ENCODE measurements around the gene TYSND1.
"Not testable (repeated sequence)": the region's sequence is repeated elsewhere in the genome, so short reads cannot be mapped to it uniquely, and the experiment has no call there.

The TYSND1 gene

GRCh38 chr10:70115948-70116682 is 30.4 kb downstream of the TYSND1 start:
- Histone ChIP-seq H3K27ac (ENCODE audit: insufficient read depth, low read length, poor library complexity, severe bottlenecking) (no peak overlapping the region), H3K4me1 (ENCODE audit: control insufficient read depth, insufficient read depth, low read length, poor library complexity, severe bottlenecking) (peaks cover 6% of the 10 kb centered on the region), H3K4me3 (ENCODE audit: insufficient read depth, low read depth, low read length, poor library complexity, severe bottlenecking) (no peak overlapping the region), H3K9me3 (ENCODE audit: control insufficient read depth, low read length) (no peaks in the 10 kb centered on the region), H3K27me3 (replicated peaks; ENCODE audit: control insufficient read depth, insufficient read depth, low read length, poor library complexity, severe bottlenecking) (no peaks in the 10 kb centered on the region), H3K36me3 (ENCODE audit: control insufficient read depth, insufficient read depth, low read length) (peaks cover 25% of the 10 kb centered on the region)
- peak; percentile 19 to 33 (median 21) for DNase-seq

DNA sequence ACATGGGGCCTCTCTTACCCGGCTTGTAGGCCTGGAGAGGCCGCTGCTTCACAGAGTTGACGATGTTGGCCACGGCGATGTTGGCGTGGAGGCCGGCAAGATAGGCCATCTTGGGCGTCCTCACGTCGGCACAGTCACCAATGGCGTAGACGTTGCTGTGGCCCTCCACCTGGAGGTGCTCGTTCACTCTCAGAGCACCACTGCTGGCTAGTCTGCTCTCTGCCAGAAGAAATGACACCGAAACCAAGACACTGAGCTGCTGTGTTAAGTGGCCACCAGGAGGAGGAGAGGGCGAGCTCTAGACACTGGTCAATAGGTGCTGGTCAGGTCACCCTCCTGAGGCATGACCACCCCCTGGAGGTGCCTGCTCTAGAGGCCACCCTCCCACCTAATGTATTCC is 31.6 kb downstream of the TYSND1 start:
- no peaks in the 10 kb centered on the region for H3K27me3 ChIP-seq (replicated peaks; ENCODE audit: control insufficient read depth, insufficient read depth, low read length, poor library complexity, severe bottlenecking)
- no peaks in the 10 kb centered on the region for H3K9me3 ChIP-seq (ENCODE audit: control insufficient read depth, low read length)
- H3K36me3 ChIP-seq (ENCODE audit: control insufficient read depth, insufficient read depth, low read length), result peaks cover 29% of the 10 kb centered on the region
- H3K4me3 ChIP-seq (ENCODE audit: insufficient read depth, low read depth, low read length, poor library complexity, severe bottlenecking), result no peak overlapping the region
- no peak for DNase-seq
- H3K4me1 ChIP-seq (ENCODE audit: control insufficient read depth, insufficient read depth, low read length, poor library complexity, severe bottlenecking), result peaks cover 6% of the 10 kb centered on the region
- no peak overlapping the region for H3K27ac ChIP-seq (ENCODE audit: insufficient read depth, low read length, poor library complexity, severe bottlenecking)

DNA sequence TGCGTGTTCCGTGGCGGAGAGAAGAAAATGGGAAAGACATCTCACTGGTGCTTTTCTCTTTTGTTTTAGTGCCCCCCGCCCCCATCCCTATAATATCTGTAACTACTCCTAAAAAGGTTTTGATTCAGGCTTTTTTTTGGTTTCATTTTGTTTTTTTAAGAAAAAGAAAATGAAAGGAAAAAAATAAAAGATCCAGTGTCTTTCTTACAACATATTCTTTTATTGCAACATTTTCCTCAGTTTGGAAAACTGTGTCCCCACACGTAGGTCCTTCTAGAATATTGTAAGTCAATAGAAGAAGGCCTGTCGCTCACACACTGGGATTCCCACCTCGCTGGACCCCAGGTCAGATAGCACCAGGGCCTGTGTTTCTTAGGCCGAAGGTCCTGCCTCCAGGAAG is 34.4 kb downstream of the TYSND1 start:
- H3K27ac ChIP-seq (ENCODE audit: insufficient read depth, low read length, poor library complexity, severe bottlenecking), result no peak overlapping the region
- peaks cover 41% of the 10 kb centered on the region for H3K36me3 ChIP-seq (ENCODE audit: control insufficient read depth, insufficient read depth, low read length)
- no peaks in the 10 kb centered on the region for H3K27me3 ChIP-seq (replicated peaks; ENCODE audit: control insufficient read depth, insufficient read depth, low read length, poor library complexity, severe bottlenecking)
- H3K4me1 ChIP-seq (ENCODE audit: control insufficient read depth, insufficient read depth, low read length, poor library complexity, severe bottlenecking), result peaks cover 6% of the 10 kb centered on the region
- no peak overlapping the region for H3K4me3 ChIP-seq (ENCODE audit: insufficient read depth, low read depth, low read length, poor library complexity, severe bottlenecking)
- no peaks in the 10 kb centered on the region for H3K9me3 ChIP-seq (ENCODE audit: control insufficient read depth, low read length)
- no peak for DNase-seq

GRCh38 chr10:70111496-70111895 is 35.0 kb downstream of the TYSND1 start:
- H3K9me3 ChIP-seq (ENCODE audit: control insufficient read depth, low read length), result no peaks in the 10 kb centered on the region
- peaks cover 41% of the 10 kb centered on the region for H3K36me3 ChIP-seq (ENCODE audit: control insufficient read depth, insufficient read depth, low read length)
- no peak overlapping the region for H3K4me3 ChIP-seq (ENCODE audit: insufficient read depth, low read depth, low read length, poor library complexity, severe bottlenecking)
- peaks cover 6% of the 10 kb centered on the region for H3K4me1 ChIP-seq (ENCODE audit: control insufficient read depth, insufficient read depth, low read length, poor library complexity, severe bottlenecking)
- no peak for DNase-seq
- no peaks in the 10 kb centered on the region for H3K27me3 ChIP-seq (replicated peaks; ENCODE audit: control insufficient read depth, insufficient read depth, low read length, poor library complexity, severe bottlenecking)
- no peak overlapping the region for H3K27ac ChIP-seq (ENCODE audit: insufficient read depth, low read length, poor library complexity, severe bottlenecking)

DNA sequence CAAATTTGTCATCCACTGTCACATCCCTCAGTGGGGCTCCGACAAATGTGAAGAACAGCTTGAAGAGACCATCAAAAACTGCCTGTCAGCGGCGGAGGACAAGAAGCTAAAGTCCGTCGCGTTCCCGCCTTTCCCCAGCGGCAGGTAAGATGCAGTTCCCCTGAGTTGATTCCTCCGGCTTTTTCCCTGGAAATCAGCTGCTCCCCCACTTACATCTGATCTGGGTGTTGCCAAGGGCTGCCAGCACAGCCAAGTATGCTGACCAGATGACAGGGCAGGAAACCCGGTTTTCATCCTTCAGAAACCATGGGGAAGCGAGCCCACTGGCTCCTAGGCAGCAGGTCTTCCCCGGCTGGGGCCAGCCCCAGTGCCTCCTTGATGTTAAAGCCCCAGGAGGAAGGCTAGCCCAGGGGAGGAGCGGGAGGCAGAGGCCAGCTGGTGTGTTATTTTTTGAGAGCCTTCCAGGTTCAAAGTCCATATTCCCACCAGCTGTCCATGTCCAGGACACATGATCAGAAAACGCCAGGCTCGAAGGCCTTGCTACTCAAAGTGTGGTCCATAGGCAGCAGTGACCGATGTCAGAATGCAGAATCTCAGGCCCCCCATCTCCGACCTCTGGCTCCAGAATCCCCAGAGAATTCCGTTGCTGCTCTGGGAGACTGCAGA is 37.3 kb downstream of the TYSND1 start:
- DNase-seq, result no peak
- H3K4me1 ChIP-seq (ENCODE audit: control insufficient read depth, insufficient read depth, low read length, poor library complexity, severe bottlenecking), result no peaks in the 10 kb centered on the region
- no peak overlapping the region for H3K27ac ChIP-seq (ENCODE audit: insufficient read depth, low read length, poor library complexity, severe bottlenecking)
- peaks cover 37% of the 10 kb centered on the region for H3K36me3 ChIP-seq (ENCODE audit: control insufficient read depth, insufficient read depth, low read length)
- H3K9me3 ChIP-seq (ENCODE audit: control insufficient read depth, low read length), result no peaks in the 10 kb centered on the region
- no peaks in the 10 kb centered on the region for H3K27me3 ChIP-seq (replicated peaks; ENCODE audit: control insufficient read depth, insufficient read depth, low read length, poor library complexity, severe bottlenecking)
- H3K4me3 ChIP-seq (ENCODE audit: insufficient read depth, low read depth, low read length, poor library complexity, severe bottlenecking), result no peak overlapping the region

DNA sequence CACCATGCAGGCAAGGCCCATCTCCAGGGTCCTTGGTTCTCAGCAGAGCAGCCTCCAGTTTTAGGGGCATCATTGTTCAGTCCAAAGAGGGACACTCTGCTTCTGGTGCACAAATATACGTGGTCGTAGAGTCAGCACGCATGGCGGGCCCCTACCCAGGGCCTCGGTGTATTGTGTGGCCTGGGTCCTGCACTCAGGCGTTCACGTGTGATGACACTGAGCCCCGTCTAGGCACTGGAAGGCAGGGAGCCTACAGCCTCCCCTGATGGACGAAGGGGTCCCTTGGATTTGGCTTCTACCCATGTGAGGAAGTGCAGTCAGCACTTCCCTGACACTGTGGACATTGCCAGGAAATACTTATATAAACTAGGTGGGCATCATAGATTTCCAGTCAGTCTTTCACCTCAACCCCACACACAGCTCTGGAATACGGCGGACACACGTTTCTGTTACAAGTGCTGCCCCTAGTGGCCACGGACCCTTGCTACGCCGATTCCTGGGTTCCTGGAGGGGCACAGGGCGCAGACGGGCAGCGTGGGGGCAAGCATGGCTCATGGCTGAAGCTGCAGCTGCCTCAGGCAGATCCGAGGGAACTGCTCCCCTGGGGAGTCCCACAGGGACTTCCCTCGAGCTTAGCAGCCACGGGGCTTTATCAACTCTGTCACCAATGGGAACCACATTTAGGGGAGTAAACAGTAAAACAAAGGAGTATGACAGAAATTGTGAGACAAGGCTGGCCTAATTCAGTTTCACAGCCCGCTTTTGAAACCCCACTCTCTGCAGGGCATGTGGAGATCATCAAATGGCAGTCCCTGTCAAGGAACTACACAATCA is 39.3 kb downstream of the TYSND1 start:
- Histone ChIP-seq H3K4me3 (ENCODE audit: insufficient read depth, low read depth, low read length, poor library complexity, severe bottlenecking) (no peak overlapping the region), H3K27ac (ENCODE audit: insufficient read depth, low read length, poor library complexity, severe bottlenecking) (peak overlapping the region; percentile 22), H3K27me3 (replicated peaks; ENCODE audit: control insufficient read depth, insufficient read depth, low read length, poor library complexity, severe bottlenecking) (no peaks in the 10 kb centered on the region), H3K9me3 (ENCODE audit: control insufficient read depth, low read length) (no peaks in the 10 kb centered on the region), H3K4me1 (ENCODE audit: control insufficient read depth, insufficient read depth, low read length, poor library complexity, severe bottlenecking) (no peaks in the 10 kb centered on the region), H3K36me3 (ENCODE audit: control insufficient read depth, insufficient read depth, low read length) (peaks cover 25% of the 10 kb centered on the region)
- DNase-seq, result no peak

GRCh38 chr10:70101668-70102067 is 44.8 kb downstream of the TYSND1 start:
- Histone ChIP-seq H3K9me3 (ENCODE audit: control insufficient read depth, low read length) (no peaks in the 10 kb centered on the region), H3K27ac (ENCODE audit: insufficient read depth, low read length, poor library complexity, severe bottlenecking) (no peak overlapping the region), H3K4me1 (ENCODE audit: control insufficient read depth, insufficient read depth, low read length, poor library complexity, severe bottlenecking) (no peaks in the 10 kb centered on the region), H3K36me3 (ENCODE audit: control insufficient read depth, insufficient read depth, low read length) (peaks cover 27% of the 10 kb centered on the region), H3K4me3 (ENCODE audit: insufficient read depth, low read depth, low read length, poor library complexity, severe bottlenecking) (no peak overlapping the region), H3K27me3 (replicated peaks; ENCODE audit: control insufficient read depth, insufficient read depth, low read length, poor library complexity, severe bottlenecking) (no peaks in the 10 kb centered on the region)
- no peak for DNase-seq

- peaks cover 29% of the 10 kb centered on the region for H3K36me3 ChIP-seq (ENCODE audit: control insufficient read depth, insufficient read depth, low read length)
- DNase-seq, result not testable (repeated sequence)
Measured at GRCh38 chr10:70101068-70101562, 45.4 kb downstream of the TYSND1 start.

GRCh38 chr10:70098271-70098670 is 48.2 kb downstream of the TYSND1 start:
- Histone ChIP-seq H3K36me3 (ENCODE audit: control insufficient read depth, insufficient read depth, low read length) (peaks cover 29% of the 10 kb centered on the region), H3K27me3 (replicated peaks; ENCODE audit: control insufficient read depth, insufficient read depth, low read length, poor library complexity, severe bottlenecking) (no peaks in the 10 kb centered on the region)
- DNase-seq, result no peak

More at GRCh38 chr10:70101068-70101562, 45.4 kb downstream of the TYSND1 start:
- H3K9me3 ChIP-seq (ENCODE audit: control insufficient read depth, low read length); H3K27me3 ChIP-seq (replicated peaks; ENCODE audit: control insufficient read depth, insufficient read depth, low read length, poor library complexity, severe bottlenecking); H3K4me3 ChIP-seq (ENCODE audit: insufficient read depth, low read depth, low read length, poor library complexity, severe bottlenecking); H3K27ac ChIP-seq (ENCODE audit: insufficient read depth, low read length, poor library complexity, severe bottlenecking); H3K4me1 ChIP-seq (ENCODE audit: control insufficient read depth, insufficient read depth, low read length, poor library complexity, severe bottlenecking): not testable (repeated sequence)

More at GRCh38 chr10:70098271-70098670, 48.2 kb downstream of the TYSND1 start:
- Histone ChIP-seq H3K4me1 (ENCODE audit: control insufficient read depth, insufficient read depth, low read length, poor library complexity, severe bottlenecking) (peaks cover 5% of the 10 kb centered on the region), H3K27ac (ENCODE audit: insufficient read depth, low read length, poor library complexity, severe bottlenecking) (no peak overlapping the region), H3K9me3 (ENCODE audit: control insufficient read depth, low read length) (no peaks in the 10 kb centered on the region), H3K4me3 (ENCODE audit: insufficient read depth, low read depth, low read length, poor library complexity, severe bottlenecking) (no peak overlapping the region)
